ENCODE data around the gene AQP3. TPM values are rescaled to one million over a fixed set of nuclear protein-coding genes. Genes with fewer than 3 reads are reported as not detected.

Gene AQP3
- total RNA-seq, 2 donors from 2014 or later = 2.2 to 2.7 TPM

GRCh38 chr9:33468797-33469621 lies 21.6 kb upstream of the AQP3 start:
- H3K36me3 Mint-ChIP-seq (ENCODE audit: low read depth) = peaks cover 68% of the 10 kb centered on the region

GRCh38 chr9:33468215-33468730 lies 20.9 kb upstream of the AQP3 start:
- TF ChIP-seq CTCF (conservative IDR thresholded peaks at IDR 0.05) = no peak
- H3K36me3 Mint-ChIP-seq (ENCODE audit: low read depth) = peaks cover 74% of the 10 kb centered on the region
- WGBS, 2 experiments (ENCODE audit: insufficient coverage in 1 of 2, insufficient read length in 1 of 2) = 96% methylated on average over 4 of the region's 4 CpGs; no CpG with 5 or more reads in 1 of the 2 experiments
- Histone ChIP-seq H3K4me3 (ENCODE audit: low read length) (no peak overlapping the region), H3K36me3 (ENCODE audit: control insufficient read depth, insufficient read depth, low read length) (peaks cover 64% of the 10 kb centered on the region), H3K9me3 (ENCODE audit: control insufficient read depth, low read length) (no peaks in the 10 kb centered on the region), H3K4me1 (ENCODE audit: control insufficient read depth, insufficient read depth, low read length) (no peaks in the 10 kb centered on the region), H3K9ac (ENCODE audit: extremely low read depth, low read length, poor library complexity, severe bottlenecking) (no peak overlapping the region), H3K27me3 (ENCODE audit: control insufficient read depth, insufficient read depth, low read length, poor library complexity, severe bottlenecking) (no peaks in the 10 kb centered on the region), H3K27ac (ENCODE audit: low read depth, low read length) (no peak overlapping the region)
- no peaks in the 10 kb centered on the region for H3K9me3 Mint-ChIP-seq
- no peak overlapping the region for H3K27ac Mint-ChIP-seq
- no peaks in the 10 kb centered on the region for H3K27me3 Mint-ChIP-seq (ENCODE audit: insufficient read depth)
- peaks cover 9% of the 10 kb centered on the region for H3K4me1 Mint-ChIP-seq
- no peak for DNase-seq
- H3K4me3 Mint-ChIP-seq = no peak overlapping the region

More at GRCh38 chr9:33468797-33469621, 21.6 kb upstream of the AQP3 start:
- Histone ChIP-seq H3K27ac (ENCODE audit: low read depth, low read length) (no peak overlapping the region), H3K9ac (ENCODE audit: extremely low read depth, low read length, poor library complexity, severe bottlenecking) (no peak overlapping the region), H3K4me3 (ENCODE audit: low read length) (no peak overlapping the region), H3K9me3 (ENCODE audit: control insufficient read depth, low read length) (no peaks in the 10 kb centered on the region), H3K4me1 (ENCODE audit: control insufficient read depth, insufficient read depth, low read length) (no peaks in the 10 kb centered on the region), H3K36me3 (ENCODE audit: control insufficient read depth, insufficient read depth, low read length) (peaks cover 59% of the 10 kb centered on the region), H3K27me3 (ENCODE audit: control insufficient read depth, insufficient read depth, low read length, poor library complexity, severe bottlenecking) (no peaks in the 10 kb centered on the region)
- peaks cover 11% of the 10 kb centered on the region for H3K4me1 Mint-ChIP-seq
- no peaks in the 10 kb centered on the region for H3K27me3 Mint-ChIP-seq (ENCODE audit: insufficient read depth)
- no peak for DNase-seq
- H3K4me3 Mint-ChIP-seq = no peak overlapping the region
- 93 to 98% methylated on average over 12 to 21 of the region's 21 CpGs for WGBS, 2 experiments (ENCODE audit: insufficient coverage in 1 of 2, insufficient read length in 1 of 2)
- H3K27ac Mint-ChIP-seq = no peak overlapping the region
- H3K9me3 Mint-ChIP-seq = no peaks in the 10 kb centered on the region
- no peak for TF ChIP-seq CTCF (conservative IDR thresholded peaks at IDR 0.05)

GRCh38 chr9:33467526-33467925 lies 20.1 kb upstream of the AQP3 start:
- Mint-ChIP-seq H3K27ac (no peak overlapping the region), H3K4me3 (no peak overlapping the region), H3K27me3 (ENCODE audit: insufficient read depth) (no peaks in the 10 kb centered on the region), H3K36me3 (ENCODE audit: low read depth) (peaks cover 81% of the 10 kb centered on the region), H3K9me3 (no peaks in the 10 kb centered on the region), H3K4me1 (peaks cover 4% of the 10 kb centered on the region)
- no peak overlapping the region for H3K27ac ChIP-seq (ENCODE audit: low read depth, low read length)
- no peaks in the 10 kb centered on the region for H3K4me1 ChIP-seq (ENCODE audit: control insufficient read depth, insufficient read depth, low read length)
- H3K9me3 ChIP-seq (ENCODE audit: control insufficient read depth, low read length) = no peaks in the 10 kb centered on the region
- H3K9ac ChIP-seq (ENCODE audit: extremely low read depth, low read length, poor library complexity, severe bottlenecking) = no peak overlapping the region
- H3K36me3 ChIP-seq (ENCODE audit: control insufficient read depth, insufficient read depth, low read length) = peaks cover 72% of the 10 kb centered on the region
- no peak for DNase-seq
- no peak overlapping the region for H3K4me3 ChIP-seq (ENCODE audit: low read length)
- H3K27me3 ChIP-seq (ENCODE audit: control insufficient read depth, insufficient read depth, low read length, poor library complexity, severe bottlenecking) = no peaks in the 10 kb centered on the region
- 85 to 94% methylated on average over 4 to 7 of the region's 7 CpGs for WGBS, 2 experiments (ENCODE audit: insufficient coverage in 1 of 2, insufficient read length in 1 of 2)
- no peak for TF ChIP-seq CTCF (conservative IDR thresholded peaks at IDR 0.05)

Measured in endodermal cell (in vitro differentiated cells).